ENCODE data around the gene WDR27.

WDR27 gene

GRCh38 chr6:169536446-169537170 lies 165.2 kb downstream of the WDR27 start:
- TF ChIP-seq FOXP2 (optimal IDR thresholded peaks at IDR 0.05; ENCODE audit: borderline replicate concordance, extremely low read depth, extremely low read length, insufficient read depth) (no peak), TAF1 (IDR thresholded peaks at IDR 0.05; ENCODE audit: borderline replicate concordance, insufficient read depth, low read length) (no peak), POLR2AphosphoS5 (IDR thresholded peaks at IDR 0.05; ENCODE audit: low read depth, low read length) (no peak), REST (IDR thresholded peaks at IDR 0.05; ENCODE audit: insufficient read depth in 1 of 2, low read depth in 2 of 2, low read length in 2 of 2) (no peak), SIN3A (IDR thresholded peaks at IDR 0.05; ENCODE audit: borderline replicate concordance, insufficient read depth, low read length) (no peak)

- TF ChIP-seq POLR2AphosphoS5 (IDR thresholded peaks at IDR 0.05; ENCODE audit: low read depth, low read length) = no peak
- no peak for TF ChIP-seq TAF1 (IDR thresholded peaks at IDR 0.05; ENCODE audit: borderline replicate concordance, insufficient read depth, low read length)
- TF ChIP-seq REST (IDR thresholded peaks at IDR 0.05; ENCODE audit: insufficient read depth in 1 of 2, low read depth in 2 of 2, low read length in 2 of 2) = no peak
- no peak for TF ChIP-seq SIN3A (IDR thresholded peaks at IDR 0.05; ENCODE audit: borderline replicate concordance, insufficient read depth, low read length)
- TF ChIP-seq FOXP2 (optimal IDR thresholded peaks at IDR 0.05; ENCODE audit: borderline replicate concordance, extremely low read depth, extremely low read length, insufficient read depth) = no peak
These were observed 167.8 kb downstream of the WDR27 start for GRCh38 chr6:169534039-169534421.

- TF ChIP-seq POLR2AphosphoS5 (IDR thresholded peaks at IDR 0.05; ENCODE audit: low read depth, low read length) = no peak
- no peak for TF ChIP-seq TAF1 (IDR thresholded peaks at IDR 0.05; ENCODE audit: borderline replicate concordance, insufficient read depth, low read length)
- TF ChIP-seq FOXP2 (optimal IDR thresholded peaks at IDR 0.05; ENCODE audit: borderline replicate concordance, extremely low read depth, extremely low read length, insufficient read depth) = no peak
- TF ChIP-seq REST (IDR thresholded peaks at IDR 0.05; ENCODE audit: insufficient read depth in 1 of 2, low read depth in 2 of 2, low read length in 2 of 2) = no peak
- no peak for TF ChIP-seq SIN3A (IDR thresholded peaks at IDR 0.05; ENCODE audit: borderline replicate concordance, insufficient read depth, low read length)
These were observed 168.4 kb downstream of the WDR27 start for GRCh38 chr6:169533301-169534038.

- TF ChIP-seq REST (IDR thresholded peaks at IDR 0.05; ENCODE audit: insufficient read depth in 1 of 2, low read depth in 2 of 2, low read length in 2 of 2) (no peak), TAF1 (IDR thresholded peaks at IDR 0.05; ENCODE audit: borderline replicate concordance, insufficient read depth, low read length) (no peak), FOXP2 (optimal IDR thresholded peaks at IDR 0.05; ENCODE audit: borderline replicate concordance, extremely low read depth, extremely low read length, insufficient read depth) (no peak), POLR2AphosphoS5 (IDR thresholded peaks at IDR 0.05; ENCODE audit: low read depth, low read length) (no peak), SIN3A (IDR thresholded peaks at IDR 0.05; ENCODE audit: borderline replicate concordance, insufficient read depth, low read length) (no peak)
These were observed 171.1 kb downstream of the WDR27 start for GRCh38 chr6:169530752-169531123.
